GM12878 (cell line): Measurements from ENCODE around the gene IGFBP6. TPM values are rescaled to one million over a fixed set of nuclear protein-coding genes. Genes with fewer than 3 reads are reported as not detected.

Experiments
- ATAC-seq: fragments of 200-7000 bp; cut with Tn5 transposase; 3 replicates; pipeline ENCODE4 v1.9.1; 2020; ENCODE audit warnings: mild to moderate bottlenecking, moderate library complexity
- BruUV-seq: library from RNA; stranded (reverse); fragments of 400-500 nt; replicated peaks from 2 replicates; lab custom pipeline; 2021; lab: Mats Ljungman, UMichigan
- CTCF ChIA-PET: fragments of 300-600 bp; sonication (Branson Sonifier 250); formaldehyde crosslinking; extraction: SDS; loops from one replicate; lab custom pipeline; 2021; ENCODE audit warnings: inconsistent platforms; lab: Yijun Ruan, JAX
- POLR2A ChIA-PET: fragments of 350-600 bp; formaldehyde crosslinking; extraction: SDS; loops from one replicate; lab custom pipeline; 2021; ENCODE audit warnings: inconsistent platforms; lab: Charles Lee
- RAD21 ChIA-PET: fragments of 300-600 bp; sonication (Branson Sonifier 250); formaldehyde crosslinking; loops from one replicate; lab custom pipeline; 2023; ENCODE audit warnings: antibody characterized with exemption; ENCODE audit not compliant: unreplicated experiment; lab: Charles Lee
- SMC1A ChIA-PET: fragments of 300-600 bp; sonication (Branson Sonifier 250); formaldehyde crosslinking; loops from one replicate; lab custom pipeline; 2023; ENCODE audit not compliant: unreplicated experiment, uncharacterized antibody; lab: Charles Lee
- DNase-seq: peaks from one replicate; pipeline ENCODE4 v3.0.0-alpha.2; 2011; ENCODE audit warnings: low read depth, low spot score
- FAIRE-seq: peaks from 3 replicates; lab custom pipeline; 2011; peaks lifted over from hg19 to GRCh38; lab: Jason Lieb, UNC
- H2AFZ ChIP-seq: 2 replicates; pipeline ENCODE4 v1.6.0; 2011; ENCODE audit warnings: low read depth, low read length, control low read depth; ENCODE audit not compliant: control insufficient read depth
- H3K27ac ChIP-seq: 2 replicates; pipeline ENCODE4 v1.5.1; 2011; ENCODE audit warnings: control low read depth; ENCODE audit not compliant: control insufficient read depth, insufficient read depth
- H3K27me3 ChIP-seq, 2 experiments: replicated peaks in 1 of 2; 2 replicates each; pipeline versions ENCODE4 v1.6.0 to v1.6.1; 2011; ENCODE audit warnings: low read length in 1 of 2; ENCODE audit not compliant: control insufficient read depth in 2 of 2, insufficient read depth in 2 of 2
- H3K36me3 ChIP-seq, 2 experiments: 2 replicates each; pipeline ENCODE4 v1.5.1; 2011; ENCODE audit warnings: low read length in 1 of 2; ENCODE audit not compliant: control insufficient read depth in 2 of 2, insufficient read depth in 2 of 2
- H3K4me1 ChIP-seq: 2 replicates; pipeline ENCODE4 v1.6.1; 2011; ENCODE audit warnings: mild to moderate bottlenecking, low read length, moderate library complexity, mixed read lengths; ENCODE audit not compliant: control insufficient read depth, insufficient read depth
- H3K4me2 ChIP-seq: 2 replicates; pipeline ENCODE4 v1.6.0; 2011; ENCODE audit warnings: control low read depth; ENCODE audit not compliant: control insufficient read depth, insufficient read depth
- H3K4me3 ChIP-seq: fragments of 200-600 bp; sonication (generic); 2 replicates; pipeline ENCODE4 v1.5.1; 2016
- H3K79me2 ChIP-seq: 2 replicates; pipeline ENCODE4 v1.6.0; 2011; ENCODE audit warnings: low read length; ENCODE audit not compliant: control insufficient read depth, insufficient read depth
- H3K9ac ChIP-seq: 2 replicates; pipeline ENCODE4 v1.8.0; 2011; ENCODE audit warnings: low read length, control low read depth, mixed read lengths; ENCODE audit not compliant: control insufficient read depth, insufficient read depth
- H3K9me3 ChIP-seq: replicated peaks from 3 replicates; pipeline ENCODE4 v1.5.1; 2011; ENCODE audit warnings: mild to moderate bottlenecking, low read length; ENCODE audit not compliant: control insufficient read depth, insufficient read depth
- H4K20me1 ChIP-seq: 2 replicates; pipeline ENCODE4 v1.6.0; 2011; ENCODE audit not compliant: control insufficient read depth, insufficient read depth
- CTCF ChIP-seq, 3 experiments: IDR thresholded peaks in 2 of 3; conservative IDR thresholded peaks in 1 of 3; 2 replicates each; pipeline ENCODE4 v1.5.1; 2011; ENCODE audit warnings: low read depth in 3 of 3, low read length in 3 of 3, mild to moderate bottlenecking in 3 of 3, control low read depth in 2 of 3, moderate library complexity in 2 of 3, inconsistent platforms in 1 of 3, mixed read lengths in 1 of 3; ENCODE audit not compliant: control insufficient read depth in 2 of 3, insufficient read depth in 1 of 3; ENCODE audit errors: extremely low read depth in 1 of 3
- EGR1 ChIP-seq, 2 experiments: IDR thresholded peaks; 1 replicate in 1 of 2; 2 replicates in 1 of 2; pipeline ENCODE4 v1.6.1; 2011 to 2012; ENCODE audit warnings: low read depth in 2 of 2, low read length in 2 of 2, borderline replicate concordance in 1 of 2, mild to moderate bottlenecking in 1 of 2, moderate library complexity in 1 of 2
- ETV6 ChIP-seq, 2 experiments: fragments of 450-650 bp in 1 of 2; IDR thresholded peaks in 1 of 2; conservative IDR thresholded peaks in 1 of 2; 2 replicates each; pipeline ENCODE4 v1.6.1; 2014; ENCODE audit warnings: antibody characterized with exemption in 1 of 2, borderline replicate concordance in 1 of 2, low read depth in 1 of 2, mild to moderate bottlenecking in 1 of 2, moderate library complexity in 1 of 2
- FOXM1 ChIP-seq: IDR thresholded peaks from 2 replicates; pipeline ENCODE4 v1.6.1; 2012; ENCODE audit warnings: low read depth, mild to moderate bottlenecking, inconsistent platforms, low read length, moderate library complexity
- GABPA ChIP-seq: IDR thresholded peaks from 2 replicates; pipeline ENCODE4 v1.6.1; 2014; ENCODE audit warnings: antibody characterized with exemption, low read depth, mild to moderate bottlenecking, inconsistent platforms
- IKZF2 ChIP-seq, 2 experiments: fragments of 450-650 bp; IDR thresholded peaks; 2 replicates each; pipeline ENCODE4 v1.6.1; 2017; ENCODE audit warnings: mild to moderate bottlenecking in 2 of 2, moderate library complexity in 2 of 2
- IRF3 ChIP-seq: fragments of 450-650 bp; IDR thresholded peaks from 2 replicates; pipeline ENCODE4 v1.6.1; 2014; ENCODE audit warnings: mild to moderate bottlenecking
- MEF2B ChIP-seq: fragments of 450-650 bp; IDR thresholded peaks from 2 replicates; pipeline ENCODE4 v1.6.1; 2018; ENCODE audit warnings: mild to moderate bottlenecking, moderate library complexity; ENCODE audit not compliant: partially characterized antibody, poor library complexity, severe bottlenecking
- MXI1 ChIP-seq: fragments of 150-350 bp; IDR thresholded peaks from 2 replicates; pipeline ENCODE4 v1.6.1; 2011; ENCODE audit warnings: low read depth, mild to moderate bottlenecking, inconsistent platforms, low read length, improper control_type of control experiment
- NFIC ChIP-seq: IDR thresholded peaks from 2 replicates; pipeline ENCODE4 v1.6.1; 2012; ENCODE audit warnings: low read depth, mild to moderate bottlenecking, inconsistent platforms, low read length, moderate library complexity
- POU2F2 ChIP-seq: IDR thresholded peaks from 3 replicates; pipeline ENCODE4 v1.6.1; 2011; ENCODE audit warnings: low read depth, mild to moderate bottlenecking, low read length, borderline replicate concordance
- PRDM15 ChIP-seq: fragments of 450-650 bp; formaldehyde crosslinking; IDR thresholded peaks from 2 replicates; pipeline ENCODE4 v1.4.0; 2020; ENCODE audit warnings: mild to moderate bottlenecking, moderate library complexity
- RFX5 ChIP-seq: IDR thresholded peaks from 2 replicates; pipeline ENCODE4 v1.6.1; 2011; ENCODE audit warnings: low read depth, low read length, improper control_type of control experiment
- SP1 ChIP-seq: IDR thresholded peaks from one replicate; pipeline ENCODE4 v1.6.1; 2011; ENCODE audit warnings: low read depth, low read length
- SREBF1 ChIP-seq: IDR thresholded peaks from 2 replicates; pipeline ENCODE4 v1.6.1; 2012; ENCODE audit warnings: mild to moderate bottlenecking, low read length
- SREBF2 ChIP-seq: IDR thresholded peaks from 2 replicates; pipeline ENCODE4 v1.6.1; 2012; ENCODE audit warnings: mild to moderate bottlenecking, low read length
- ZNF217 ChIP-seq: fragments of 450-650 bp; IDR thresholded peaks from 2 replicates; pipeline ENCODE4 v1.6.1; 2017; ENCODE audit warnings: antibody characterized with exemption, mild to moderate bottlenecking
- WGBS: methylation state at CpG from one replicate; pipeline ENCODE4 v1.1.6; 2016; ENCODE audit warnings: low lambda C conversion rate; ENCODE audit not compliant: insufficient replicate concordance, insufficient coverage; ENCODE audit errors: missing lambda C conversion rate; 5-methylcytosine and 5-hydroxymethylcytosine counted together
- in situ Hi-C: fragments of 300-500 bp; cut with MboI; formaldehyde crosslinking; loops from 9 replicates; pipeline ENCODE4 v1.14.3; 2018; ENCODE audit warnings: mixed read lengths
- intact Hi-C: fragments of 100-400 bp; cut with micrococcal nuclease; formaldehyde crosslinking; loops from one replicate; pipeline ENCODE4 v1.14.2; 2022; ENCODE audit not compliant: unreplicated experiment
- polyA plus RNA-seq, 11 experiments: library from polyadenylated mRNA; depleted of rRNA in 4 of 11; unstranded in 6 of 11; stranded (reverse) in 5 of 11; fragments of >200 nt; fragmentation: Nextera tagmentation in 4 of 11; fragmentation: Illumina TruSeq in 1 of 11; extraction: Ambion mirVana in 4 of 11; extraction: Trizol in 1 of 11; gene quantifications; 1 replicate in 1 of 11; 2 replicates in 10 of 11; pipeline versions ENCODE4 v1.2.1 to v1.2.3, GENCODE V29; 2011 to 2016; ENCODE audit warnings: inconsistent platforms in 2 of 11, missing spikeins in 2 of 11, low read depth in 1 of 11
- total RNA-seq, 4 experiments: library from RNA; depleted of rRNA in 3 of 4; stranded (reverse); fragments of >200 nt in 3 of 4; fragmentation: Illumina TruSeq in 1 of 4; extraction: Trizol in 1 of 4; gene quantifications; 2 replicates each; pipeline versions ENCODE4 v1.2.1 to v1.2.3, GENCODE V29; 2013 to 2021

Gene IGFBP6
- total and polyA plus RNA-seq, 10 of the 15 experiments (the other 5 are each of a cell fraction or from before 2014, with no cell fraction given) = 0.09 to 0.87 (median 0.56) TPM; not detected in 3

GRCh38 chr12:53074999-53075370, 22.5 kb upstream of the IGFBP6 start (continued):
- TF ChIP-seq PRDM15 (no peak), IKZF2 (IDR thresholded peaks at IDR 0.05) (no peak), RFX5 (no peak), EGR1 (IDR thresholded peaks at IDR 0.05; ENCODE audit: borderline replicate concordance in 1 of 2, low read depth in 2 of 2, low read length in 2 of 2) (no peak), SREBF1 (no peak), ETV6 (conservative IDR thresholded peaks at IDR 0.05 in 1 of 2, IDR thresholded peaks at IDR 0.05 in 1 of 2; ENCODE audit: borderline replicate concordance in 1 of 2, low read depth in 1 of 2) (no peak), GABPA (no peak)

- H3K36me3 ChIP-seq = peaks cover 2 to 10% of the 10 kb centered on the region in 2 experiments; a peak in 3 of 4 replicates
- RAD21 ChIA-PET = no interaction called here
- CTCF ChIA-PET = interaction anchor here (1.1 to 13.2 kb wide), 3 partner anchors 10 to 81 kb away, joined by 3 to 177 read pairs (median 90); partner anchors contain the start of genes IGFBP6 and SOAT2
- WGBS = 73% methylated on average over 3 of the region's 3 CpGs
- H3K79me2 ChIP-seq = peaks cover 6% of the 10 kb centered on the region
- no peak for DNase-seq
- H3K9me3 ChIP-seq = no peaks in the 10 kb centered on the region
- H3K4me2 ChIP-seq = no peak overlapping the region
- POLR2A ChIA-PET = interaction anchor here (0.6 to 1.6 kb wide), 3 partner anchors 10 to 71 kb away, joined by 4 to 9 read pairs (median 5); partner anchors contain the start of gene EIF4B
- H3K27ac ChIP-seq = no peak overlapping the region
- H2AFZ ChIP-seq = no peak overlapping the region
- H3K9ac ChIP-seq = no peak overlapping the region
- no TSS peak for BruUV-seq
- SMC1A ChIA-PET = interaction anchor here (0.8 to 1.4 kb wide), 3 partner anchors 10 to 23 kb away, joined by 3 read pairs; no protein-coding TSS in a partner anchor
- in situ Hi-C loops = no loop called here
- FAIRE-seq = no peak
- no peaks in the 10 kb centered on the region; the same call in none of the 2 replicates for H3K4me1 ChIP-seq
- intact Hi-C loops = no loop called here
- H4K20me1 ChIP-seq = no peaks in the 10 kb centered on the region
- H3K4me3 ChIP-seq = no peak overlapping the region
- H3K27me3 ChIP-seq = no peaks in the 10 kb centered on the region
- ATAC-seq = no peak
- TF ChIP-seq NFIC (no peak), MEF2B (no peak), SP1 (no peak), IRF3 (no peak), MXI1 (no peak), POU2F2 (no peak), FOXM1 (no peak), ZNF217 (no peak), SREBF2 (no peak), CTCF (IDR thresholded peaks at IDR 0.05 in 2 of 3, conservative IDR thresholded peaks at IDR 0.05 in 1 of 3; ENCODE audit: control insufficient read depth in 2 of 3, extremely low read depth in 1 of 3, insufficient read depth in 1 of 3, low read depth in 3 of 3, low read length in 3 of 3) (no peak)
Measured at GRCh38 chr12:53076461-53076860, 21.0 kb upstream of the IGFBP6 start.
